Measurements from ENCODE around the gene ST6GALNAC6. TPM values are rescaled to one million over a fixed set of nuclear protein-coding genes. Genes with fewer than 3 reads are reported as not detected.

The ST6GALNAC6 gene
- total RNA-seq = 100 to 1,000 TPM in 1 of 2 donors, 10 to 100 TPM in 1; 68.2 to 106 TPM

DNA sequence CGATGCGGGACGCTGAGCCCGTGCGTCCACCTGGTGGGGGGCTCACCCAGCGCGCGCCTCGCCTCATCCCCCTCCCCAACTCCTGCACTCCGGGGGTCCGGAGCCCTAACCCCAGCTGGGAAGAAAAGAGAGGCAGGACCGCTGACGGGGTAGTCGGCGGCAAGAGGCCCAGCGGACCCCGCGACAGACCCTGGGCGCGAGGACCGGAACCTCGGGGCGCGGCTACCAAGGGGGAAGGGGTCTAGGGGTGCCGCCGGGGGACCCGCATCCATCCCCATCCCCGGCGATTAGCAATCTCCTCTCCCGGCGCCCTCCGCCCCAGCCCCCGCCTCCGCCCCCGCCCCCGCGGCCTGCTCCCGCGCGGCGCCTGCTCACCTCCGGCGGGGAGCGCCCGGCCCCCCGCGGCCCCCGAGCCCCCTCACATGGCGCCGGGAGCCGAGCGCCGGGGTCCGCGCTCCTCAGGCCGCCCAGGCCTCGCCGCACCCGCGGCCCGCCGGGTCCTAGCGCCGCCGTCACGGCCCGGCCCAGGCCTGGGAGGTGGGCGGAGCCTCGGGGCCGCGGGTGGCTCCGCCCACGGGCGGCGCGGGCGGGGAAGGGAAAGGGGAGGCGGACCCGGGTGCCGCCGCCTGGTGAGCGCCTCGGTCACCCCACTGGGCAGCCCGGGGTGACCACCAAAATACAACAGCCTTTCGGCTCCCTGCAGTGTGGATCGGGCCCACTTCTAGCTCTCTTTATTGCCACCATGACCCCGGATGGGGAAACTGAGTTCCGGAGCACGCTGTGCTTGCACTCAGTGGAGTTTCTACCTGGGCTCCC, at the start of gene ST6GALNAC6:
TSS of gene ST6GALNAC6 (minus strand) at position 476 of the 816 bp plus-strand sequence. CDS start 1,622 bp downstream, outside the sequence.
- TF ChIP-seq, protein P1, sequence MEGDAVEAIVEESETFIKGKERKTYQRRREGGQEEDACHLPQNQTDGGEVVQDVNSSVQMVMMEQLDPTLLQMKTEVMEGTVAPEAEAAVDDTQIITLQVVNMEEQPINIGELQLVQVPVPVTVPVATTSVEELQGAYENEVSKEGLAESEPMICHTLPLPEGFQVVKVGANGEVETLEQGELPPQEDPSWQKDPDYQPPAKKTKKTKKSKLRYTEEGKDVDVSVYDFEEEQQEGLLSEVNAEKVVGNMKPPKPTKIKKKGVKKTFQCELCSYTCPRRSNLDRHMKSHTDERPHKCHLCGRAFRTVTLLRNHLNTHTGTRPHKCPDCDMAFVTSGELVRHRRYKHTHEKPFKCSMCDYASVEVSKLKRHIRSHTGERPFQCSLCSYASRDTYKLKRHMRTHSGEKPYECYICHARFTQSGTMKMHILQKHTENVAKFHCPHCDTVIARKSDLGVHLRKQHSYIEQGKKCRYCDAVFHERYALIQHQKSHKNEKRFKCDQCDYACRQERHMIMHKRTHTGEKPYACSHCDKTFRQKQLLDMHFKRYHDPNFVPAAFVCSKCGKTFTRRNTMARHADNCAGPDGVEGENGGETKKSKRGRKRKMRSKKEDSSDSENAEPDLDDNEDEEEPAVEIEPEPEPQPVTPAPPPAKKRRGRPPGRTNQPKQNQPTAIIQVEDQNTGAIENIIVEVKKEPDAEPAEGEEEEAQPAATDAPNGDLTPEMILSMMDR (IDR thresholded peaks at IDR 0.05) = peak in 1 of 2 donors; percentile 14
- Histone ChIP-seq H3K27me3 (no peaks in the 10 kb centered on the region), H3K9me3 (no peaks in the 10 kb centered on the region), H3K27ac (peak within 1 kb of the TSS; percentile 95 to 96), H3K4me1 (peaks cover 0 to 50% of the 10 kb centered on the region in 2 donors), H3K36me3 (peaks cover 20% of the 10 kb centered on the region), H3K4me3 (peak within 1 kb of the TSS; percentile 95 to 99)
- DNase-seq (ENCODE audit: low spot score) = no peak

DNA sequence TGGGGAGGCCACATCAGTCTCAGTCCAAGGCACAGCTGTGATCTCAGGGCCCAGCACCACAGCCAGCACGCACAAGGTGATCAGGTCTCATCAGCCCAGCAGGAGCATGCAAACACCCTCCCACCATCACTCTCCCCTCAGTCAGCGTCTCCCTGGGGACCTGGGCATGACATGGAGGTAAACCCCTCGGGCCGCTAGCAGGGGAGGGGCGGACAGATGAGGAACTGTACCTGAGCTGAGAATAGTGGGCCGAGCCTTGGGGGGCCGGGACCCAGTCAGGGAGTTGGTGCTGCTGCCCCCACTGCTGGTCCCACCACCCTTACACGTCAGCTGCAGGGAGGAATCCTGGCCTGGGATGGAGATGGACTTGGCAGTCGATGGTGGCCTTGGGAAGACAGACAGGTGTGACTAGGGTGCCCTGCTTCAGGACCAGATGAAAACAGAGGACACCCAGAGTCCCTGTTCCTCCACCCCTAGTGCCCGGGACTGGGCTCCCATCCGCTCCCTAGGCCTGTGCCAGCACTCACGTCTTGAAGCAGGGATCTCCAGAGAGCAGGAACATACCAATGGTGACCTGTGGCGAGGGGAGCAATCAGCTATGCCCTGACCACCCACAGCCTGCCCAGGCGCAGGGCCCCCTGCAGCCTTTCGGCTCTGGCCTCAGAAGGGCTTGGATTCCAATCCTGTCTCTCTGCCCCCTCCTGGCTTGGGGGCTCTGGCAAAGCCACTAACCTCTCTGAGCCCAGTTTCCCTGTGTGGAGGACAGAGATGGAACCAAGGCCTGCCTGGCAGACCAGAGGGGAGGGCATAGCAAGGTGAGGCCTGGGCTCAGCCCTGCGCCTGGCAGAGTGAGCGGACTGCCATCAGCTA, 48.7 kb upstream of the ST6GALNAC6 start:
- Histone ChIP-seq H3K27me3 (no peaks in the 10 kb centered on the region), H3K27ac (peak overlapping the region in 1 of 2 donors; percentile 81), H3K4me3 (no peak overlapping the region), H3K36me3 (peaks cover 16% of the 10 kb centered on the region), H3K4me1 (peaks cover 0 to 47% of the 10 kb centered on the region in 2 donors), H3K9me3 (no peaks in the 10 kb centered on the region)
- DNase-seq (ENCODE audit: low spot score) = no peak
- TF ChIP-seq, protein P1 (IDR thresholded peaks at IDR 0.05) = no peak

GRCh38 chr9:127946728-127947127, 47.3 kb upstream of the ST6GALNAC6 start:
- no peak for DNase-seq (ENCODE audit: low spot score)

DNA sequence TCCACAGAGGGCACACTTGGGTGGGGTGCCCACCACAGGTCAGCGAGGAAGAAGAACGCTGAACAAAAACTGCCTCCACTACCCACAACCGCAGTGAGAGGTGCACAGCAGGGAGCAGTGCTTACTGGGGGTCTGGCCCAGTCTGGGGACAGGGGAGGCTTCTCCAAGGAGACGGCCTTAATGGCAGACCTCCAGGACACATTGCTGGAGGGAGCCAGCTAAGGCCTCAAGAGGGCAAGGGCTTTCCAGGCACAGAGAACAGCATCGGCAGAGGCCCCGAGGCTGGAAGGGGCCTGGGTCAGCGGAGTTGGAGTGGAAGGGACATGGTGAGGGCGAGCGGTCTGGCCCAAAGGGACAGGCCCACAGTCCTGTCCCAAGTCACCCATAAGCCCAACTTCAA, 46.5 kb upstream of the ST6GALNAC6 start:
- TF ChIP-seq, protein P1 (IDR thresholded peaks at IDR 0.05) = no peak
- Histone ChIP-seq H3K36me3 (peaks cover 20% of the 10 kb centered on the region), H3K4me3 (no peak overlapping the region), H3K9me3 (no peaks in the 10 kb centered on the region), H3K4me1 (peaks cover 0 to 46% of the 10 kb centered on the region in 2 donors), H3K27ac (peak overlapping the region; percentile 41 to 81), H3K27me3 (no peaks in the 10 kb centered on the region)
- DNase-seq (ENCODE audit: low spot score) = no peak

More at GRCh38 chr9:127946728-127947127, 47.3 kb upstream of the ST6GALNAC6 start:
- H3K9me3 ChIP-seq = no peaks in the 10 kb centered on the region
- H3K27ac ChIP-seq = peak overlapping the region; percentile 41 to 81
- no peaks in the 10 kb centered on the region for H3K27me3 ChIP-seq
- peaks cover 20% of the 10 kb centered on the region for H3K36me3 ChIP-seq
- H3K4me3 ChIP-seq = no peak overlapping the region
- H3K4me1 ChIP-seq = peaks cover 0 to 51% of the 10 kb centered on the region in 2 donors
- TF ChIP-seq, protein P1 (IDR thresholded peaks at IDR 0.05) = no peak

GRCh38 chr9:127945338-127945737, 45.9 kb upstream of the ST6GALNAC6 start:
- no peak for DNase-seq (ENCODE audit: low spot score)
- H3K9me3 ChIP-seq = no peaks in the 10 kb centered on the region
- no peak overlapping the region for H3K4me3 ChIP-seq
- H3K36me3 ChIP-seq = peaks cover 20% of the 10 kb centered on the region
- TF ChIP-seq, protein P1 (IDR thresholded peaks at IDR 0.05) = no peak
- H3K4me1 ChIP-seq = peaks cover 0 to 40% of the 10 kb centered on the region in 2 donors
- peak overlapping the region in 1 of 2 donors; percentile 81 for H3K27ac ChIP-seq
- no peaks in the 10 kb centered on the region for H3K27me3 ChIP-seq
